OCI-LY1 (cell line): ENCODE results near the gene ZNF189.

ENCODE experiments used
- CTCF ChIP-seq: fragments of 200-600 bp; sonication (generic), shearing (Covaris generic); IDR thresholded peaks from 2 replicates; pipeline ENCODE4 v1.5.1; 2017; ENCODE audit warnings: mild to moderate bottlenecking, antibody characterized with exemption, low read length, moderate library complexity, mixed read lengths
- EZH2 ChIP-seq: fragments of 200-600 bp; sonication (generic), shearing (Covaris generic); IDR thresholded peaks from 2 replicates; pipeline ENCODE4 v1.8.0; 2017; ENCODE audit warnings: borderline replicate concordance, mixed run types, mild to moderate bottlenecking, antibody characterized with exemption, low read length, moderate library complexity, mixed read lengths

GRCh38 chr9:101451498-101451897, 52.8 kb downstream of the ZNF189 start:
- TF ChIP-seq CTCF = no peak
- no peak for TF ChIP-seq EZH2
